Endothelial cell of umbilical vein (primary cell): Measurements from ENCODE around the gene YARS1. TPM values are rescaled to one million over a fixed set of nuclear protein-coding genes. Genes with fewer than 3 reads are reported as not detected.

Source experiments
- BruUV-seq: library from RNA; stranded (reverse); fragments of 400-500 nt; replicated peaks from 2 replicates; lab custom pipeline; 2021; lab: Mats Ljungman, UMichigan
- CTCF ChIA-PET: fragments of 300-600, 350-600 bp; sonication (Branson Sonifier 250); formaldehyde crosslinking; loops from one replicate; lab custom pipeline; 2021; ENCODE audit warnings: antibody characterized with exemption, inconsistent platforms; lab: Charles Lee
- POLR2A ChIA-PET: fragments of 300-600, 350-600 bp; sonication (Branson Sonifier 250); formaldehyde crosslinking; loops from one replicate; lab custom pipeline; 2021; ENCODE audit warnings: antibody characterized with exemption, inconsistent platforms; lab: Charles Lee
- DNase-seq: peaks from one replicate; pipeline ENCODE4 v3.0.0-alpha.2; 2011; ENCODE audit warnings: low read depth, low spot score
- FAIRE-seq: peaks from 2 replicates; lab custom pipeline; 2011; peaks lifted over from hg19 to GRCh38; lab: Jason Lieb, UNC
- H2AFZ ChIP-seq: 2 replicates; pipeline ENCODE4 v1.6.0; 2012; ENCODE audit warnings: low read depth, low read length, control low read depth, inconsistent platforms
- H3K27ac ChIP-seq: 2 replicates; pipeline ENCODE4 v1.5.1; 2011; ENCODE audit warnings: low read depth, mild to moderate bottlenecking, control low read depth, low read length, moderate library complexity; ENCODE audit not compliant: insufficient read depth
- H3K27me3 ChIP-seq, 2 experiments: 2 replicates each; pipeline versions ENCODE4 v1.6.0 to v1.6.1; 2011; ENCODE audit warnings: low read length in 2 of 2, mixed read lengths in 1 of 2; ENCODE audit not compliant: control insufficient read depth in 2 of 2, insufficient read depth in 2 of 2
- H3K36me3 ChIP-seq, 2 experiments: 2 replicates in 1 of 2; 3 replicates in 1 of 2; pipeline ENCODE4 v1.5.1; 2011; ENCODE audit warnings: low read length in 2 of 2, mild to moderate bottlenecking in 1 of 2, moderate library complexity in 1 of 2; ENCODE audit not compliant: control insufficient read depth in 2 of 2, insufficient read depth in 2 of 2; ENCODE audit errors: extremely low read depth in 1 of 2
- H3K4me1 ChIP-seq: 3 replicates; pipeline ENCODE4 v1.5.1; 2011; ENCODE audit warnings: mild to moderate bottlenecking, low read length; ENCODE audit not compliant: control insufficient read depth, insufficient read depth; ENCODE audit errors: extremely low read depth
- H3K4me2 ChIP-seq: 2 replicates; pipeline ENCODE4 v1.6.1; 2011; ENCODE audit warnings: low read length, control low read depth, mixed read lengths; ENCODE audit not compliant: insufficient read depth
- H3K4me3 ChIP-seq, 3 experiments: fragments of 200-600 bp in 1 of 3; sonication (generic), shearing (Covaris generic) in 1 of 3; replicated peaks in 1 of 3; 2 replicates each; pipeline ENCODE4 v1.5.1; 2011 to 2016; ENCODE audit warnings: control low read depth in 3 of 3, low read length in 3 of 3, mild to moderate bottlenecking in 2 of 3, inconsistent platforms in 1 of 3, low read depth in 1 of 3, moderate library complexity in 1 of 3; ENCODE audit not compliant: insufficient read depth in 1 of 3
- H3K79me2 ChIP-seq: 2 replicates; pipeline ENCODE4 v1.6.0; 2012; ENCODE audit warnings: low read length, inconsistent platforms; ENCODE audit not compliant: control insufficient read depth, insufficient read depth
- H3K9ac ChIP-seq: replicated peaks from 2 replicates; pipeline ENCODE3; 2011; ENCODE audit warnings: low read length, control low read depth; ENCODE audit not compliant: insufficient read depth; ENCODE audit errors: extremely low read depth
- H3K9me1 ChIP-seq: replicated peaks from 3 replicates; pipeline ENCODE4 v1.6.0; 2011; ENCODE audit warnings: mild to moderate bottlenecking, low read length; ENCODE audit not compliant: control insufficient read depth, insufficient read depth; ENCODE audit errors: extremely low read depth
- H3K9me3 ChIP-seq: replicated peaks from 2 replicates; pipeline ENCODE4 v1.5.1; 2012; ENCODE audit warnings: low read length, inconsistent platforms; ENCODE audit not compliant: control insufficient read depth, insufficient read depth
- H4K20me1 ChIP-seq: replicated peaks from 2 replicates; pipeline ENCODE3; 2011; ENCODE audit warnings: mild to moderate bottlenecking, low read length; ENCODE audit not compliant: control insufficient read depth, insufficient read depth; ENCODE audit errors: extremely low read depth
- CTCF ChIP-seq, 2 donors: IDR thresholded peaks; 1 replicate in 1 of 2; 2 replicates in 1 of 2; pipeline ENCODE4 v1.5.1; 2011; ENCODE audit warnings: low read length in 2 of 2, mild to moderate bottlenecking in 2 of 2, moderate library complexity in 2 of 2, control low read depth in 1 of 2, inconsistent platforms in 1 of 2, low read depth in 1 of 2; ENCODE audit not compliant: insufficient read depth in 1 of 2; ENCODE audit errors: extremely low read depth in 1 of 2
- EZH2 ChIP-seq: IDR thresholded peaks from 2 replicates; pipeline ENCODE4 v1.6.1; 2012; ENCODE audit warnings: borderline replicate concordance, low read depth, mild to moderate bottlenecking, moderate library complexity, low read length, inconsistent platforms; ENCODE audit not compliant: severe bottlenecking
- FOS ChIP-seq: IDR thresholded peaks from 2 replicates; pipeline ENCODE4 v1.6.1; 2011; ENCODE audit warnings: mild to moderate bottlenecking, low read length, moderate library complexity, borderline replicate concordance; ENCODE audit not compliant: insufficient read depth
- MYC ChIP-seq: IDR thresholded peaks from one replicate; pipeline ENCODE4 v1.6.1; 2011; ENCODE audit warnings: mild to moderate bottlenecking, low read depth, low read length
- POLR2AphosphoS5 ChIP-seq: IDR thresholded peaks from 2 replicates; pipeline ENCODE4 v1.6.1; 2012; ENCODE audit warnings: low read depth, mild to moderate bottlenecking, control low read depth, low read length, moderate library complexity; ENCODE audit not compliant: insufficient read depth
- dilution Hi-C: fragments of 300-500 bp; cut with MboI; formaldehyde crosslinking; loops from one replicate; pipeline ENCODE4 v1.15.0; 2019; ENCODE audit warnings: low sequenced_read_pairs; ENCODE audit not compliant: extremely low pct_ligation_motif_present
- intact Hi-C: fragments of 100-400 bp; cut with micrococcal nuclease; formaldehyde crosslinking; loops from one replicate; pipeline ENCODE4 v1.10.0; 2022
- polyA plus RNA-seq, 4 experiments: library from polyadenylated mRNA; depleted of rRNA in 3 of 4; stranded (reverse) in 3 of 4; unstranded in 1 of 4; fragments of >200 nt; gene quantifications; 2 replicates each; pipeline versions ENCODE4 v1.2.1 to v1.2.3, GENCODE V29; 2011 to 2012; ENCODE audit warnings: missing spikeins in 1 of 4
- total RNA-seq: library from RNA; stranded (reverse); gene quantifications from 2 replicates; pipeline ENCODE4 v1.2.3, GENCODE V29; 2021

The YARS1 gene
- total and polyA plus RNA-seq, 2 donors (not counting 3 experiments of a cell fraction or from before 2014, with no cell fraction given): 38.2 to 144 TPM

- Histone ChIP-seq H3K79me2 (peaks cover 16% of the 10 kb centered on the region), H3K4me1 (peaks cover 8% of the 10 kb centered on the region), H3K36me3 (peaks cover 6 to 9% of the 10 kb centered on the region in 2 experiments)
Measured at GRCh38 chr1:32798679-32799416, 18.3 kb downstream of the YARS1 start.

GRCh38 chr1:32798191-32798590 lies 19.0 kb downstream of the YARS1 start:
- Histone ChIP-seq H3K9me3 (no peaks in the 10 kb centered on the region), H4K20me1 (no peaks in the 10 kb centered on the region), H3K27me3 (no peaks in the 10 kb centered on the region), H3K4me3 (no peak overlapping the region), H3K79me2 (peaks cover 16% of the 10 kb centered on the region), H3K36me3 (peaks cover 6 to 9% of the 10 kb centered on the region in 2 experiments), H3K27ac (no peak overlapping the region), H3K4me2 (no peak overlapping the region), H3K4me1 (peaks cover 8% of the 10 kb centered on the region), H2AFZ (no peak overlapping the region), H3K9me1 (no peaks in the 10 kb centered on the region), H3K9ac (no peak overlapping the region)
- no TSS peak for BruUV-seq
- dilution Hi-C loops: no loop called here
- POLR2A ChIA-PET: no interaction called here
- CTCF ChIA-PET: no interaction called here
- TF ChIP-seq CTCF (IDR thresholded peaks at IDR 0.05; ENCODE audit: extremely low read depth in 1 of 2, insufficient read depth in 1 of 2, low read depth in 1 of 2, low read length in 2 of 2) (no peak), MYC (no peak)
- no peak for FAIRE-seq
- no peak for DNase-seq
- intact Hi-C loops: no loop called here

More at GRCh38 chr1:32798679-32799416, 18.3 kb downstream of the YARS1 start:
- CTCF ChIA-PET: no interaction called here
- dilution Hi-C loops: no loop called here
- no peak overlapping the region for H3K4me3 ChIP-seq
- BruUV-seq: no TSS peak
- no peak overlapping the region for H3K9ac ChIP-seq
- H2AFZ ChIP-seq: no peak overlapping the region
- intact Hi-C loops: no loop called here
- H3K27ac ChIP-seq: no peak overlapping the region
- H3K9me1 ChIP-seq: no peaks in the 10 kb centered on the region
- no peaks in the 10 kb centered on the region for H3K27me3 ChIP-seq
- H4K20me1 ChIP-seq: no peaks in the 10 kb centered on the region
- POLR2A ChIA-PET: no interaction called here
- H3K4me2 ChIP-seq: no peak overlapping the region
- no peaks in the 10 kb centered on the region for H3K9me3 ChIP-seq
- no peak for TF ChIP-seq POLR2AphosphoS5
- no peak for TF ChIP-seq MYC
- no peak for TF ChIP-seq FOS
- no peak for TF ChIP-seq EZH2
- FAIRE-seq (no peak), DNase-seq (no peak)
